EL (cell line): ENCODE data around the gene SCUBE3.
A peak's percentile ranks its signal among the peaks of the same experiment; 100 is the strongest.

Experiments
- DNase-seq: peaks from one replicate; pipeline ENCODE4 v3.0.0-alpha.2; 2016

SCUBE3 gene

DNA sequence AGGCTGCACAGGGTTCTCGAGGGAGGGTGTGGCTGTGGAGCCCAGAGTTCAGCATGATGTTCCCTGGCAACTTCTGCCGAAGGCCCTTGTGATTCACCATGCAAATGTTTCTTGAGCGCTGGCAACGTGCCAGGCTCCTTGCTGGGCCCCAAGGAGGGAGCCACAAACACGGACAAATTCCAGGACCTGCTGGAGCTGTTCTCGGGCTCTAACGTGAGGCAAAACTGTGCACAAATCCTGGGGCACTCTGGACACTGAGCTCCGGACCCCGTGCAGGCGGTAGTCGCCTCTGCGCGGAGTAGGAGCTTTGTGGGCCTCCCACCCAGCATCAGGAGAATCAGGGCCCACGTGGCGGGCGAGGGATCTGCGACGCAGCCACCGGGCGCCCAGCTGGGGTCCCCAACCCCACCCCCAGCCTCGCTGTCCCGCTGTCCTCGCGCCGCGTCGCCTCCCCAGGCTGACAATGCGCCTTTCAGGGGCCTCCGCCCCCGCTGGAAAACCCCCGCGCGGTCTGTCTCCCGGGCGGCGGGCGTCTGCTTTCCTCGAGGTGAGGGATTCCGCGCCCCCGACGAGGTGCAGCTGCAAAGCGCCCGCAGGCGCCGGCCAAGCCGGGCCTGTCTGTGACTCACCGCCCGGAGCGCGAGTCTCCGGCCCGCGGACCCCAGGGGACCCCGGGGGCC is 31.7 kb upstream of the SCUBE3 start:
- peak; percentile 90 for DNase-seq

GRCh38 chr6:35183281-35183680 is 30.5 kb upstream of the SCUBE3 start:
- DNase-seq, result no peak

DNA sequence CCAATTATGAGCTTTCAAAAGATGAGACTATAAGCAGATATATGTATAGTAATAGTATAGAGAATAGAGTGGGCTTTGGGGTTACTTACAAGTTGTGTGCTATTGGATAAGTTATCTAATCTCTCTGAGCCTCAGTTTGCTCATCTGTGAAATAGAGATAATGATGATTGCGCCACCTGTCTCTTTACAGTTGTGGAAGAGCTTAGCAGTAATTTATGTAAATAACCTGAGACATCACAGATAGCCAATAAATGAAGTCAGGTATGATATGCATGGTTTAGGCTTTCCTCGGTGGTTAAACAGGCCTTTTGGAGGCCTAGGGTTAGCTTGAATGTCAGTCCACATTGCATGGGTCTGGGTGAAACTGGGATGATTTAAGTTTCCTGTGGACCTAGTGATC is 29.8 kb upstream of the SCUBE3 start:
- no peak for DNase-seq

GRCh38 chr6:35184580-35185301 is 29.0 kb upstream of the SCUBE3 start:
- no peak for DNase-seq

DNA sequence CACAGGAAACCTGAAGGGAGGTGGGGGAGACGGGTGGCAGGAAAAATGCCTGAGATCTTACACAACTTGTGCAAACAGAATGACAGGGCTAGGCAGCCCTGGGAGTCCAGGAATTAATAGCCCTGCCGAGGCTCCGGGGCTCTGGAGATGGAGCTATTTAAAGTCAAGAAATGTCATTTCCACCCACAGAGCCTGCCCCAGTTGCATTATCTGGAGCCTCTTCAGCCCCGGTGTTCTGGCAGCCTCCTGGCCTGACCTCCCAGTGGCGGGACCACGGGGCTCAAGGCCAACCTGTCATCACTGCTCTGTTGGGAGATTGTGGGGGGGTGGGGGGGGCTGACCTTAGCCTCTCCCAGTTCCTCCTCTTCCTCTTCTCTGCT is 28.5 kb upstream of the SCUBE3 start:
- peak; percentile 77 for DNase-seq

- no peak for DNase-seq
These were observed 27.8 kb upstream of the SCUBE3 start for GRCh38 chr6:35185971-35186370.

DNA sequence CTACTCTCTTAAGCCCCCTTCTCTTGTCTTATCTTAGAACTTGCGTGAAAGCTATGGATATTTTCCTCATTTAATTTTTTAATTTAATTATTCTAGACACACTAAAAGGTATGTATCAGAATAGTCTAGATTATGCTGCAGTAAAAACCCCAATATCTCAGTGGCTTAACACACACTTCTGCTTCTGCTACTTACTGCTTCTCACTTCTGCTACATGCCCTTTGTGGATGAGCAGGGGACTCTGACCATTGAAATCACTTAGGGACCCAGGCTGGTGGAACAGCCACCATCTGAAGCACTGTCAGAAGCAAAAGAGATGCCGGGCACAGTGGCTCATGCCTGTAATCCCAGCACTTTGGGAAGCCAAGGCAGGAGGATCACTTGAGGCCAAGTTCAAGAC is 27.2 kb upstream of the SCUBE3 start:
- no peak for DNase-seq

DNA sequence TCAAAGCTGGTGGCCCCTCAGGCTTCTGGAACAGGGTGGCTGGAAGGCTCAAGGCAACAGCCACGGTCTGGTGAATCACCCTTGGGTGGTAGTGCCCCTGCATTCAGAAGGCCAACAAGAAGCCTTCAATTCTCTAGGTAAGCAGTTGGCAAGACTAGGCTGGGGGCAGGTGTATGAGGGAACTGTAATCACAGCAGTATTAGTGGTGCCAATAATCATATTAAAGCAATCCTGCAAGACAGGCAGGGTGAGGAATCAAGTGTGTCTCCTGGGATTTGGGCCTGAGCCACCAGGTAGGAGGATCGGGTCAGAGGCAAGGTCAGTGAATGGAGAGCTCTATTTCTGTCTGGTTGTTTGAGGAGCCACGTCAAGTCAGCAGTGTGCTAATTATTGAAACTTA is 24.9 kb upstream of the SCUBE3 start:
- no peak for DNase-seq

GRCh38 chr6:35190306-35190705 is 23.4 kb upstream of the SCUBE3 start:
- no peak for DNase-seq

- no peak for DNase-seq
These were observed 21.9 kb upstream of the SCUBE3 start for GRCh38 chr6:35191889-35192288.

DNA sequence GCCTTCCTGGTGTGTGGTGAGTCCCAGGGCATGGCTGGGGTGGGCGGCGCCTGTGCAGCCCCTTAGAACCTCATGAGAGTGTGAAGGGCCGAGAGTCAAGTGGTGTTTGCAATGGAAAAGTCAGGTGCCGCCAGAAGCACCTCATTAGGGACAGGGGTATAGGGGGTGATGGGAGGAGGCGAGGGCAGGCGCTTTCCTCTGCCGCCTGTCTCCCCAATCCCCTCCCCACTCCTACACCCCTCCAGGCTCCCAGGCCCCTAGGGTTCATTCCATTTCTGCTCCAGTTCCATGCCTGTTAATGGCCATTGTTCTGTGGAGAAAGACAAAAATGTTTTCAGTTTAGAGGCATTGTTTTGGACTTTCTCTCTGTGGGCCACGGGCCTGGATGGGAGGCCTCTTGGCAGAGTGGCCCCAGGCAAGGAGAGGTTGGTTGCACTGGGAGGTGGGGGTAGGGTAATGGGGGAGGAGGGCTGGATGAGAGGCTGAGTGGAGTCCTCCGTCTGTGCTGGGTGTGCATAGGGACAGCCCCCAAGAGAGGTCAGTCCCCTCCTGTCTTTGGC is 21.4 kb upstream of the SCUBE3 start:
- DNase-seq, result no peak

GRCh38 chr6:35194390-35194789 is 19.4 kb upstream of the SCUBE3 start:
- no peak for DNase-seq

- DNase-seq, result no peak
These were observed 18.5 kb upstream of the SCUBE3 start for GRCh38 chr6:35195120-35195780.

- DNase-seq, result no peak
These were observed 16.6 kb upstream of the SCUBE3 start for GRCh38 chr6:35197196-35197595.

DNA sequence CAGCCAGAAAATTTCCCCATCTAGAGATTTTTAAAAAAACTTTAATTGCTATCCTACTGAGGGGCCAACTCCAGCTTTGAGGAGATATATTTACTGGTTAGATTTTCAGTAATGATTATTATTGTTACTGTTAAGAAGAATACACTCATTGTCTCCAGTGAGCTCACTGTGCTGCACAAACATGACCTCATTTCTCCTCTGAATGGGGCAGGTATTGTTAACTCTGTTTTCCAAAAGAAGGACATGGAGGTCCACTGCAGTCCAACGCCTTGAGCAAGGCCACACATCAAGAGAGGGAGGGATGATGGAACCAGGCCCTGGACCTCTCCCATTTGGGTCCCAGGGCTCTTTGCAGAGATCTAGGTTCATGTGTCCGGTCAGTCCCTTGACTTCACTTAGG is 13.9 kb upstream of the SCUBE3 start:
- DNase-seq, result no peak

DNA sequence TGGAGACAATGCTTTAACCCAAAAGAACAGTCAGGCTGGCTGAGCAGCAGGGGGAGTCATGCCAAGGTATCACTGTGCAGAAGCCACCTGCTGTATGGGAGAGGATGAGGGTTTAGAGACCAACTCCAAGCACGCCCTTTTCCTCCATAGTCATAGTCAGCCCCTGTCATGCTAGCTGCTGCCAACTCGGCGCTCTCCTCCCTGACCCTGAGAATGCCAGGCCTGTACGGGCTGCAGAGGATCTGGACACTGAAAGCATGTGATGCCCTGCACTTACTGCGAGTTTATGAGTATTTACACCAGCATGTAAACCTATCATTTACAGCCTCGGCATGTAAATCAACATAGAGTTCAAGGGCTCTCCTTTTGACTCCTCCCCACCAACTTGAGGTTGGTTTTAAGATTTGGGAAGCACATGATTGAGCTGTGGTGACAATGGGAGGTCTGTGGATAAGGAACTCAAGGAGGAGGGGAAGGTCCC is 11.7 kb upstream of the SCUBE3 start:
- no peak for DNase-seq

DNA sequence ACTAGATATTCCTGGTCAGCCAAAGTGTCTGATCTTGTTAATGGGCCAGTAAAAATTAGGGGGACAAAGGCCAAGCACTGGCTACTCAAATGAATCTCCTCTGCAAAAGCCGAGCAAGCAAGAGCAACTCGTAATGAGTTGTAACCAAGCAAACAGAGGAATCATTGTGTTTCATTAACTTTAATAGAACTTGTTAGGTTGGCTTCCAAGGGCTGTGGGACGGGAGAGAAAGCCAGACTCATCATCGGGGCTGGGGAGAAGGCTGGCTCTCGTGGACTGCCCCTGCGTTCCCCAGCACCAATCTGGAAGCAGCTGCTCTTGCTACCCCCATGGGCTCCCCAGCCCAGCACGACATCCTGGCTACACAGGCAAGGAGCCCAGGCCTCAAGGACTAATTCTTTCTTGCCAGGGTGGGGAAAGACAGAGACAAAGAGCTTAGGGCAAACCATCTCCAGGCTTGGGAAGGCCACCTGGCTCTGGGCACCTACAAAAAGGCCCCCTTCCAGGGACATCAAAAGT is 10.5 kb upstream of the SCUBE3 start:
- no peak for DNase-seq

- DNase-seq, result no peak
These were observed 10.1 kb upstream of the SCUBE3 start for GRCh38 chr6:35203680-35204079.

DNA sequence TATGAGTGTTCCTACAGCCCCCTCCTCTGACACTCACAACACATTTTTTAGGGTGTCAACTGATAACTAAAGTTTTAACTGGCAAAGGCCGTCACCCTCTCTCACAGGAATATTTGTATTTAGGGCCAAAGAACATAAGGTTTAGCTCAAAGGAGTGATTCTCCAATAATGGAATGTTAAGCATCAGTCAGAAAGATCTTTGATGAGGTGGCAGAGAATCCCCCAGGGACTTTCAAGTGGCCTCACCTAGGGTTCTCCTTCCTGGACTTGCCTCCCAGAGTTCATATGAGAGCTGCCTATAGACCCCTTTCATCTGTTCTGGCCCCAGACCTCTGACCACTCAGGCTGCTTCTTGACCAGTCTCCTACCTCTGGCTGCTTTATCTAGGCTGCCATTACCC is 7.4 kb upstream of the SCUBE3 start:
- no peak for DNase-seq

DNA sequence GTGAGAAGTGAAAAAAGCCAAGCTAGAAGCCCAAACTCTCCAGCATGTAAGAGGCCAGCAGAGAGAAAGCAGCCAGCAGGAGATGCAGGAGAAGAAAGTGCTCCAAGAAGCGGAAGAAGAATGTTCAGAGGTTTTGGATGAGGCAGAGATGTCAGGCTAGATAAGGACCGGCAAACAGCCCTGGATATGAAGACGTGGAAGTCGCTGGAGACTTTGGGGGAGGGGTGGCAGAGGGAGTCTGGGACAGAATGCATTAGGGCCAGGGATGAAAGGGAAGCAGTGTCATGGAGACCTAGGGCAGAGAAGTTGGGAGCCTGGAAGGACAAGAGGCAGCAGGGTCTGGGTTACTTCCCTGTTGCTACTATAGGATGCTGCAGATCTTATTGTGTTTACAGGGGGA is 5.3 kb upstream of the SCUBE3 start:
- DNase-seq, result no peak

DNA sequence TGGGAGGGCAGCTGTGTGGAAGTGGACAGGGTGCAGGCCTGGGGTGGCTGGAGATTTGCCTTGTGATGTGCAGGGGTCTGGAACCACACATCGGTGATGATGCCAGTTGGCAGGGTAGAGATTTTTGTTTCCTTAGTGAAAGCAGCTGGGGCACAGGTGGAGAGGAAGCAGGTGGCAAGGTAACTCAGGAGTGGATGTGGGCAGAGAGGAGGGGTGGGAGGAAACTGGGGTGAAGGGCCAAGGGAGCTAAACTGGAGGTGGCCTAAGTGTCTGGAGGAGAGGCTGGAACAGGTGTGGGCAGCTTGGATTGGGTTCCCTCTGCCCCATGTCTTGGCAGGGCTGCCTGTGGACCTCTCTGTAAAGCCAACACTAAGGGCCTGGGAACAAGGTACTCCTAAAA is 4.7 kb upstream of the SCUBE3 start:
- DNase-seq, result no peak

- DNase-seq, result no peak
These were observed 4.0 kb upstream of the SCUBE3 start for GRCh38 chr6:35209622-35210247.

- no peak for DNase-seq
These were observed 411 bp upstream of the SCUBE3 start for GRCh38 chr6:35213298-35213791.
